ENCODE results near the gene PCDHGA6.
A peak's percentile ranks its signal among the peaks of the same experiment; 100 is the strongest.
"Not testable (repeated sequence)": the region's sequence is repeated elsewhere in the genome, so short reads cannot be mapped to it uniquely, and the experiment has no call there.

PCDHGA6 gene

DNA sequence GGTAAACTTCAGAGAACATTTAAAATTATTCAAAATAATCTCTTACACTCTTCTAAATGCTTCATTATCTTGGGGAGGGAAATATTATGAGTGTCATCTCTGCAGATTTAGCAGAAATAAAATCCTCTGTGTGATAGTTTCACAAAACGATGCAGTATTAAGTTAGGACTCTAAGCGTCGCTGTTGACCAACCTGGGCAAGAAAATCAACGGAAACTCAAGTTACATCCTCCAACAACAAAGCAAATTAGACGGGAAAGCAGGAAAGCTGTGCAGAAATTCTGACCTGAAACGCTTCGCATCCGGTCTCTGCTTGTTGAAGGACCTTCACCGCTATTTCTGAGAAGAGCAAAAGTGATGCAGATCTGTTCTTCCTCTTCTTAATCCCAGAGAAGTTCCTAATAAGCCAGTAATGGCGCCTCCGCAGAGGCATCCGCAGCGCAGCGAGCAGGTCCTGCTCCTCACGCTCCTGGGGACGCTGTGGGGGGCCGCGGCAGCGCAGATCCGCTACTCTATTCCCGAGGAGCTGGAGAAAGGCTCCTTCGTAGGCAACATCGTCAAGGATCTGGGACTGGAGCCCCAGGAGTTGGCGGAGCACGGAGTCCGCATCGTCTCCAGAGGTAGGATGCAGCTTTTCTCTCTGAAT, at the start of gene PCDHGA6:
PCDHGA6 (plus strand) TSS at position 219 of the 645 bp plus-strand sequence; CDS start at position 412, 193 bp downstream.
- DNase-seq (ENCODE audit: low read depth), result no peak

DNA sequence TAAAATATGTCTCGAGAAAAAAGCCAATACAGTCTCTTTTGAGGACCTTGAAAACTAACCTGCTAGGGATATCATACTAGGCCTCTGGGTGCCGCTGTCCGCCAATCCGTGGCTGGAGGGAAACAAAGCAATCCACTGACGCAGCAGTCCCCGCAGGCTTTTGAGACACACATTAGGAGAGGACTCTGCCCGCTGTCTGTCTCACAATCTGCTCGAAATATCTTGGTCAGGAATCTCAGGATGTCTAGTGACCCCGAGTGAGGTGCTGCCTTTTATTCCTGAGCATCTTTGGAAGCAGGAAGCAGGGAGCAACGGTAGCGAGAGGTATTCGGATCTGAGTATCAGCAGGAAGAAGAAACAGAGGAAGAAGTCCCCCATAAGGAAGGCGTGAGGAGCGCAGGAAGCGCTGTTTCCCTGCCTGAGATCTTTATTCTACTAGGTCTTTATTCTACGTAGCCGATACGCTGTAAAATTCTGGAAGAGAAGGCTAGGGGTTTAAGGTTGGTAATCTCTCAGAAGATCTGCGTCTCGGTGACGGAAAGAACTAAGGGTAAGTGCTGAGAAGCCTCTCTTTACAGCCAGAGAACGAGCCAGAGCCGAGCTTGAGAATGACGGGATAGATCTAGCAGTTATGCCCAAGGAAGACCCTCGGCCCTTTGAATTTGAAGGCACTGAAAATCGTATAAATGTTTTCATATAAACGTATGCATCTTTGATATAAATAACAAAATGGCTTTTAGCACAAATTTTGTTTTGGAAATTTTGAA, 47.4 kb upstream of the PCDHGA6 start:
- DNase-seq (ENCODE audit: low read depth), result peak; percentile 43

DNA sequence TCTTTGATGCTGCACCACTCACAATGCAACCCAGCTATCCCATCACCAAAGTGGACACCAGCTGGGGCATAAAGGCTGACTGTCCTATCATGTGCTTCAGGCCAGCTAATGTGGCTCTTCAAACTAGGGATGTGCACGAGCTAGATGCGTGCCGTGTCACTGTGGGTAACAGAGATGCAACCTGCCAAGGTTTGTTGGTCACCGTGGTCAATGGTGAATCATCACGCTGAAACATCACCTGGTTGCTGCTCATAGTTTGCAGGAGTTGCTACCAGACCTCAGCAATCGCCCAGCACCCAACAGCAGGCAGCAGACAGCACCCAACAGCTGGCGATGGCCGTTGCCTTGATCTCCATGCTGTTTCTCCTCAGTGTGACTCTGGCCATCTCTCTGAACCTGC, 45.5 kb upstream of the PCDHGA6 start:
- DNase-seq (ENCODE audit: low read depth), result no peak

DNA sequence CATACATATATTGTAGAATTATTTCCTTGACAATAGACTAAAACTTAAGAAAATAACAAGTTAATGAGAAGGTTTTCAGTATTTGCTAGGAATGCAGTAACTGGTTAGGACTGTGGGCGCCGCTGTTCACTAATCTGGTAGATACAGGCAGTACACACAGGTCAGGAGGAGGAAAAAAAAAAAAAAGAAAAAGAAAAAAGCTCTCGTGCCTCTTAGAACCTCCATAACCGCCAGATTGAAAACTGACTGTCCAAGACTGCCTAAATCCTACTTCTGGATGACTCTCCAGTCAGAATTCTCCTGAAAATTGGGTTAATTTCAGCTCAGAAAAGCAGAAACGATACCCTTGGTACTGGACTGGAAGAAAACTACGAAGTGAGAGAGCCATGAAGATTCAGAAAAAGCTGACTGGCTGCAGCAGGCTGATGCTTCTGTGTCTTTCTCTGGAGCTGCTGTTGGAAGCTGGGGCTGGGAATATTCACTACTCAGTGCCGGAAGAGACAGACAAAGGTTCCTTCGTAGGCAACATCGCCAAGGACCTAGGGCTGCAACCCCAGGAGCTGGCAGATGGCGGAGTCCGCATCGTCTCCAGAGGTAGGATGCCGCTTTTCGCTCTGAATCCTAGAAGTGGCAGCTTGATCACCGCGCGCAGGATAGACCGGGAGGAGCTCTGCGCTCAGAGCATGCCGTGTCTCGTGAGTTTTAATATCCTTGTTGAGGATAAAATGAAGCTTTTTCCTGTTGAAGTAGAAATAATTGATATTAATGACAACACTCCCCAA, 43.2 kb upstream of the PCDHGA6 start, which contains the start of gene PCDHGA1:
PCDHGA1 (plus strand) TSS at position 216 of the 782 bp plus-strand sequence.
- no peak for DNase-seq (ENCODE audit: low read depth)

DNA sequence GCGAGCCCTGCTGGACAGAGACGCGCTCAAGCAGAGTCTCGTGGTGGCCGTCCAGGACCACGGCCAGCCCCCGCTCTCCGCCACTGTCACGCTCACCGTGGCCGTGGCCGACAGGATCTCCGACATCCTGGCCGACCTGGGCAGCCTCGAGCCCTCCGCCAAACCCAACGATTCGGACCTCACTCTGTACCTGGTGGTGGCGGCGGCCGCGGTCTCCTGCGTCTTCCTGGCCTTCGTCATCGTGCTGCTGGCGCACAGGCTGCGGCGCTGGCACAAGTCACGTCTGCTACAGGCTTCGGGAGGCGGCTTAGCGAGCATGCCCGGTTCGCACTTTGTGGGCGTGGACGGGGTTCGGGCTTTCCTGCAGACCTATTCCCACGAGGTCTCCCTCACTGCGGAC, 41.1 kb upstream of the PCDHGA6 start:
- not testable (repeated sequence) for DNase-seq (ENCODE audit: low read depth)

DNA sequence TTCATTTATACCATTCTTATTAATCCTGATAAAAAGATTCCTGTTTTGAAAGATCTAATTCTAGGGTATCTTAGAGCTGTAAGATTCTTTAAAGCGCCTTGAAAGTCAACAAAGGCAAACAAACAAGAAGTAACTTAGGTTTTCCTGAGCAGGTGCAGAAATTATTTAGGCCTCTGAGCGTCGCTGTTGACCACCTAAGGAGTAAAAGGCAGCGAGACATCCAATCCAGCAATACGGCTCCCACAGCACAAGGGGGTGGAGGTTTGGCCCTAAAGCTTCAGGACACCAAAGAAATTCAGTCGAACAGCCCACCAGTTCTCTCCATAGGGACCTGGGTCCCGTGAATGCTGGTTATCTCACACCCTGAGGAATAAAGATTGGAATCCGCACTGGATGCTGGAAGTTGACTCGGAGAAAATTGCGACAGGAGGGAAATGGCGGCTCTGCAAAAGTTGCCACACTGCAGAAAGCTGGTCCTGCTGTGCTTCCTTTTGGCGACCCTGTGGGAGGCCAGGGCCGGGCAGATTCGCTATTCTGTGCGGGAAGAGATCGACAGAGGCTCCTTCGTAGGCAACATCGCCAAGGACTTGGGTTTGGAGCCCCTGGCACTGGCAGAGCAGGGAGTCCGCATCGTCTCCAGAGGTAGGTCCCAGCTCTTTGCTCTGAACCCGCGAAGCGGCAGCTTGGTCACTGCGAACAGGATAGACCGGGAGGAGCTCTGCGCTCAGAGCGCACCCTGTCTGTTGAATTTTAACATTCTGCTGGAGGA, 35.0 kb upstream of the PCDHGA6 start, which contains the start of gene PCDHGA2:
PCDHGA2 (plus strand) TSS at position 223 of the 769 bp plus-strand sequence.
- no peak for DNase-seq (ENCODE audit: low read depth)

DNA sequence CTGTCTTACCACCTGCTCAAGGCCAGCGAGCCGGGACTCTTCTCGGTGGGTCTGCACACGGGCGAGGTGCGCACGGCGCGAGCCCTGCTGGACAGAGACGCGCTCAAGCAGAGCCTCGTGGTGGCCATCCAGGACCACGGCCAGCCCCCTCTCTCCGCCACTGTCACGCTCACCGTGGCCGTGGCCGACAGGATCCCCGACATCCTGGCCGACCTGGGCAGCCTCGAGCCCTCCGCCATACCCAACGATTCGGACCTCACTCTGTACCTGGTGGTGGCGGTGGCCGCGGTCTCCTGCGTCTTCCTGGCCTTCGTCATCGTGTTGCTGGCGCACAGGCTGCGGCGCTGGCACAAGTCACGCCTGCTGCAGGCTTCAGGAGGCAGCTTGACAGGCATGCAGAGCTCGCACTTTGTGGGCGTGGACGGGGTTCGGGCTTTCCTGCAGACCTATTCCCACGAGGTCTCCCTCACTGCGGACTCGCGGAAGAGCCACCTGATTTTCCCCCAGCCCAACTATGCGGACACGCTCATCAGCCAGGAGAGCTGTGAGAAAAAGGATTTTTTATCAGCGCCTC, 32.8 kb upstream of the PCDHGA6 start:
- not testable (repeated sequence) for DNase-seq (ENCODE audit: low read depth)

DNA sequence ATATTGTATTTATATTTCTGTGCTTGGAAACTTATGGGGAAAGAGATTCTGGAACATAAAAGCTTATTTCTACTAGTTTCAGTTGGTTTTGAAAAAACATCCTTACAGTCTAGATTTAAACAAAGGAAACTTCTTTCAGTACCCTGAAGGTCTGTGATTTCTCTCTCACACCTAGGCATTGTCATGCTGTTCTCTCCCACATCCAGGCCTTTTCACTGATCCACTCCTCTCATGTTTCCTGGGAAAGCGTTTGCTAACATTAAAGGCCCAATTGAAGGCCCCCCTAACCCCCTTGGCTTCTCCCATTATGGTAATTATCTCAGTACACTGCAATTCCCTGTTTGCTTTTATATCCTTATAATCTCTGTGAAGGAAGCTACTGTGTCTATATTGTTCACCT, 30.9 kb upstream of the PCDHGA6 start:
- no peak for DNase-seq (ENCODE audit: low read depth)

DNA sequence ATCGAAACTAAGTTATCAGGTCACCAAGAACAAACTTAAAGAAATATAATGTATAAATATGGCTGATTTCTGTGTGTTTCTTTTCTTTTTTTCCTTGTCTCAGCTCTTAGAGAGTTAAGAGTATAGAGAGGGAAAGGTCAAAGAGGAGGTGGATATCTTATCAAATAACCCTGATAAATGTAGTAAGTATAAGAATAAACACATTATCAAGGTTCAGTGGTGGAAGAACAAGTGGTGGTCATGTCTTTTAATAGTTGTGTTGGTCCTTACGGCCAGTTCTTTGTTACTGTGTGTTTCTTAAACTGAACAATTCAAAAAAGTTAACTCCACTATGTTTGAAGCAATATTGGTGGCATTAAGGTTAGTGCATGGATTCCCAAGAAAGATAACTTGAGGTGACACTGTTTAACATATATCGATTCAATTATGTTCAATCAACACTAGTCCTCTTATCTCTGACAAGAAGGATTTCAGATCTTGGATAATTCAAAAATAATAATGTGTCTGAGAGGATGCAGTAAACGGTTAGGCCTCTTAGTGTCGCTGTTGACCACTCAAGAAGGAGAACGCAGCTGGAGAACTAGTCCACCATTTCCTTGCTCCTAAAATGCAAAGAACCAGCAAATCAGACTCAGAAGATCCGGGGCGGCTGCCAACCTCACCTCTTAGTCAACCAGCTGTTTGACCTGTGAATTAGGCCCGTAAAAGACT, 30.3 kb upstream of the PCDHGA6 start, which contains the start of gene PCDHGA3:
PCDHGA3 (plus strand) TSS at position 588 of the 711 bp plus-strand sequence. CDS start 205 bp downstream, outside the sequence.
- DNase-seq (ENCODE audit: low read depth), result no peak

DNA sequence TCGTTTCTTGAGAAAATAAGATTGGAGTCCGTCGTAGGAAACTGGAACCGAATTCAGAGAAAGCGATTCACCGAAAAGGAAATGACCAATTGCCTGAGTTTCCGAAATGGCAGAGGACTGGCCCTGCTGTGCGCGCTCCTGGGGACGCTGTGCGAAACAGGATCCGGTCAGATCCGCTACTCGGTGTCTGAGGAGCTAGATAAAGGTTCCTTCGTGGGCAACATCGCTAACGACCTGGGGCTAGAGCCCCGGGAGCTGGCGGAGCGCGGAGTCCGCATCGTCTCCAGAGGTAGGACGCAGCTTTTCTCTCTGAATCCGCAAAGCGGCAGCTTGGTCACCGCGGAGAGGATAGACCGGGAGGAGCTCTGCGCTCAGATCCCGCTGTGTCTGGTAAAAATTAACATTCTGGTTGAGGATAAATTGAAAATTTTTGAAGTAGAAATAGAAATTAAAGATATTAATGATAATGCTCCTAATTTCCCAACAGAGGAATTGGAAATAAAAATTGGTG, 29.7 kb upstream of the PCDHGA6 start:
- no peak for DNase-seq (ENCODE audit: low read depth)

DNA sequence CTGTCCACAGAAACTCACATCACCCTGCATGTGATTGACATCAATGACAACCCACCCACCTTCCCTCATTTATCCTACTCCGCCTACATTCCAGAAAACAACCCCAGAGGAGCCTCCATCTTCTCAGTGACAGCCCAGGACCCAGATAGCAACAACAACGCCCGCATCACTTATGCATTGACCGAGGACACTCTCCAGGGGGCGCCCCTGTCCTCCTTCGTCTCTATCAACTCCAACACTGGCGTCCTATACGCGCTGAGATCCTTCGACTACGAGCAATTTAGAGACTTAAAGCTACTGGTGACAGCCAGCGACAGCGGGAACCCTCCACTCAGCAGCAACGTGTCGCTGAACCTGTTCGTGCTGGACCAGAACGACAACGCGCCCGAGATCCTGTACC, 28.4 kb upstream of the PCDHGA6 start:
- DNase-seq (ENCODE audit: low read depth), result no peak

DNA sequence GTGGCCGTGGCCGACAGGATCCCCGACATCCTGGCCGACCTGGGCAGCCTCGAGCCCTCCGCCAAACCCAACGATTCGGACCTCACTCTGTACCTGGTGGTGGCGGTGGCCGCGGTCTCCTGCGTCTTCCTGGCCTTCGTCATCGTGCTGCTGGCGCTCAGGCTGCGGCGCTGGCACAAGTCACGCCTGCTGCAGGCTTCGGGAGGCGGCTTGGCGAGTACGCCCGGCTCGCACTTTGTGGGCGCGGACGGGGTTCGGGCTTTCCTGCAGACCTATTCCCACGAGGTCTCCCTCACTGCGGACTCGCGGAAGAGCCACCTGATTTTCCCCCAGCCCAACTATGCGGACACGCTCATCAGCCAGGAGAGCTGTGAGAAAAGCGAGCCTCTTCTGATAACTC, 27.7 kb upstream of the PCDHGA6 start:
- DNase-seq (ENCODE audit: low read depth), result not testable (repeated sequence)

DNA sequence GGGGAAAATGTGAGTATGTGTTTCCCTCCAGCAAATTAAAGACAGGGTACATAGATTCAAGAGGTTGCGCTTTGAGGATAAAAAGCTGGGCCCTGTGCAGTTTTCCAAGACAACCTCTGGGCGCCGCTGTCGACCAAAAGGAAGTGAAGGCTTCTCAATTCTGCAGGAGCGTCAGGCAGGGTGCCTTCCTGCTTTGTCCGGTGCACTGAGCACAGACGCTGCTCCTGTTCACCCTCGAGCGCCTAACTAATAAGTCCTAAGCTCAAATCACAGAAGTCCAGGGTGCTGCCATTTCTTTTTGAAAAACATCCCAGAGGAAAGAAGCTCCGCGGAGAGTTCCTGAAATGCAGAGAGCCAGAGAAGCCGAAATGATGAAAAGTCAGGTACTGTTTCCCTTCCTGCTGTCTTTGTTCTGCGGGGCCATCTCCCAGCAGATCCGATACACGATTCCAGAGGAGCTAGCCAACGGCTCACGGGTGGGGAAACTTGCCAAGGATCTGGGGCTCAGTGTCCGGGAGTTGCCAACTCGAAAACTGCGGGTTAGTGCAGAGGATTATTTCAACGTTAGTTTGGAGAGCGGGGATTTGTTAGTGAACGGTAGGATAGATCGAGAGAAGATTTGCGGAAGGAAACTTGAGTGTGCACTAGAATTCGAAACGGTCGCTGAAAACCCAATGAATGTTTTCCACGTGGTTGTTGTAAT, 23.6 kb upstream of the PCDHGA6 start, which contains the start of gene PCDHGB1:
PCDHGB1 (plus strand) TSS at position 183 of the 703 bp plus-strand sequence; CDS start at position 345, 162 bp downstream.
- no peak for DNase-seq (ENCODE audit: low read depth)

DNA sequence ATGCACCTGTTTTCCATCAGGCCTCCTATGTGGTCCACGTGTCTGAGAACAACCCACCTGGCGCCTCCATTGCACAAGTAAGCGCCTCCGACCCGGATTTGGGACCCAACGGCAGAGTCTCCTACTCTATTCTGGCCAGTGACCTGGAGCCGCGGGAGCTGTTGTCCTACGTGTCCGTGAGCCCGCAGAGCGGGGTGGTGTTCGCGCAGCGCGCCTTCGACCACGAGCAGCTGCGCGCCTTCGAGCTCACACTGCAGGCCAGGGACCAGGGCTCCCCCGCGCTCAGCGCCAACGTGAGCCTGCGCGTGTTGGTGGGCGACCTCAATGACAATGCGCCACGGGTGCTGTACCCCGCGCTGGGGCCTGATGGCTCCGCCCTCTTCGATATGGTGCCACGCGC, 22.1 kb upstream of the PCDHGA6 start:
- no peak for DNase-seq (ENCODE audit: low read depth)

DNA sequence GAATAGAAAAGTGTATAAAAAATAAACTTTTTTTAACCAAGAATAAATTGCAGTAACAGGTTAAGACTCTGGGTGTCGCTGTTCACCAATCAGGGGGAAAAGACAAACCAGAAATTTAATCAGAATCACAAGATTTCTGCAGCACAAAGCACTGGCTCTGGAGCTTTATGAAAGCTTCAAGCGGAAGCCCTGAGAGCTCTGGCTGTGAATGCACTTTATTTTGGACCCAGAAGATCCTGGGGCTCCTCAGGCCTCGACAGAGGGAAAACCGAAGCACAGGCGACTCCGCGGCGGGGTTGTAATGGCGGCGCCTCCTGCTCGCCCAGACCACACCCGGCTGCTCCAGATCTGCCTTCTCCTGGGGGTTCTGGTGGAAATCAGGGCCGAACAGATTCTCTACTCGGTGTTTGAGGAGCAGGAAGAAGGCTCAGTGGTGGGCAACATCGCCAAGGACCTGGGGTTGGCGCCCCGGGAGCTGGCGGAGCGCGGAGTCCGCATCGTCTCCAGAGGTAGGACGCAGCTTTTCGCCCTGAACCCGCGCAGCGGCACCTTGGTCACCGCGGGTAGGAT, 18.7 kb upstream of the PCDHGA6 start, which contains the start of gene PCDHGA4:
PCDHGA4 (plus strand) TSS at position 122 of the 570 bp plus-strand sequence; CDS start at position 209, 87 bp downstream.
- DNase-seq (ENCODE audit: low read depth), result no peak

DNA sequence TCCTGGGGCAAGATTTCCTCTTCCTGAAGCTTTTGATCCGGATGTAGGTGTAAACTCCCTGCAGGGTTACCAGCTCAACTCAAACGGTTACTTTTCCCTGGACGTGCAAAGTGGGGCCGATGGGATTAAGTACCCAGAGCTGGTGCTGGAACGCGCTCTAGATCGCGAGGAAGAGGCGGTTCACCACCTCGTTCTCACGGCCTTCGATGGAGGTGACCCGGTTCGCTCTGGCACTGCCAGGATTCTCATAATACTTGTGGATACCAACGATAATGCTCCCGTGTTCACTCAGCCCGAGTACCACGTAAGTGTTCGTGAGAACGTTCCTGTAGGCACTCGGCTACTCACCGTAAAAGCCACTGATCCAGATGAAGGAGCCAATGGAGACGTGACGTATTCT, 18.1 kb upstream of the PCDHGA6 start:
- DNase-seq (ENCODE audit: low read depth), result no peak

DNA sequence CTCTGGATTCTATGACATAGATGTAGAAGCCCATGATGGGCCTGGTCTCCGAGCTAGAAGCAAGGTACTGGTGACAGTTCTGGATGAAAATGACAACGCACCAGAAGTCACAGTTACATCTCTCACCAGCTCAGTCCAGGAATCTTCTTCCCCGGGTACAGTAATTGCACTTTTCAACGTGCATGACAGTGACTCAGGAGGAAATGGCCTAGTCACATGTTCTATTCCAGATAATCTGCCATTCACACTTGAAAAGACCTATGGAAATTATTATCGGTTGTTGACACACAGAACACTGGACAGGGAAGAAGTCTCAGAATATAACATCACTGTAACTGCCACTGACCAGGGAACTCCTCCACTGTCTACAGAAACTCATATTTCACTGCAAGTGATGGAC, 17.6 kb upstream of the PCDHGA6 start:
- no peak for DNase-seq (ENCODE audit: low read depth)

DNA sequence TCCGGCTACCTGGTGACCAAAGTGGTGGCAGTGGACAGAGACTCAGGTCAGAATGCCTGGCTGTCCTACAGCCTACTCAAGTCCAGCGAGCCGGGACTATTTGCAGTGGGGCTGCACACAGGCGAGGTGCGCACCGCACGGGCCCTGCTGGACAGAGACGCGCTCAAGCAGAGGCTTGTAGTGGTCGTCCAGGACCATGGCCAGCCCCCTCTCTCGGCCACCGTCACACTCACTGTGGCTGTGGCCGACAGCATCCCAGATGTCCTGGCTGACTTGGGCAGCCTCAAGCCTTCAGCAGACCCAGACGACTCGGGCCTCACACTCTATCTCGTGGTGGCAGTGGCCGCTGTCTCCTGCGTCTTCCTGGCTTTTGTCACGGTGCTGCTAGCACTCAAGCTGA, 16.7 kb upstream of the PCDHGA6 start:
- no peak for DNase-seq (ENCODE audit: low read depth)

DNA sequence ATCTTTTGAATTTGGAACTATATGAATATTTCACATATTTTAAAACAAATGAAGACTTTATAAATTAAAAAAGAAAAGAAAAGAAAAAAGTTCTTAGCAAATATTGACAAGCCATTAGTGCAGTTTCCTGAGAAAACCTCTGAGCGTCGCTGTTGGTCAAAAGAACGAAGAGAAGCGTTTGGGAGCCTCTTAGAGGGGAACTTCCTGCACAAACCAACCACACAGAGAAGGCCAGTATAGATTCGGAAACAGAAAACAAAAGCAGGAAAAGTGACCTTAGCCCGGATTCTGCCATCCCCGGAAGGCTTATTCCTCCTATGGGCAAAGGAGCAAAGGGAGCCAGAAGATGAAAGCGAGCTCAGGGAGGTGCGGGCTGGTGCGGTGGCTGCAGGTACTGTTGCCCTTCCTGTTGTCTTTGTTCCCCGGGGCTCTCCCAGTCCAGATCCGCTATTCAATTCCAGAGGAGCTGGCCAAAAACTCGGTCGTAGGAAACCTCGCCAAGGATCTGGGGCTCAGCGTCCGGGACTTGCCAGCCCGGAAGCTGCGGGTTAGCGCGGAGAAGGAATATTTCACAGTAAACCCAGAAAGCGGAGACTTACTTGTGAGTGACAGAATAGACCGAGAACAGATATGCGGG, 13.8 kb upstream of the PCDHGA6 start, which contains the start of gene PCDHGB2:
PCDHGB2 (plus strand) TSS at position 205 of the 637 bp plus-strand sequence; CDS start at position 347, 142 bp downstream.
- DNase-seq (ENCODE audit: low read depth), result no peak
